OCI-LY7 (cell line): ENCODE data around the gene PRKN.

Source experiments
- CTCF ChIP-seq: fragments of 200-600 bp; sonication (generic); conservative IDR thresholded peaks from 2 replicates; pipeline ENCODE4 v1.5.1; 2014; ENCODE audit warnings: mild to moderate bottlenecking, antibody characterized with exemption, low read length, moderate library complexity, mixed read lengths
- EZH2phosphoT487 ChIP-seq: fragments of 200-600 bp; sonication (generic); IDR thresholded peaks from 2 replicates; pipeline ENCODE4 v1.6.1; 2018; ENCODE audit warnings: low read depth, borderline replicate concordance, mild to moderate bottlenecking, mixed run types, antibody characterized with exemption, low read length, moderate library complexity, mixed read lengths

- TF ChIP-seq CTCF (no peak), EZH2phosphoT487 (no peak)
Measured at GRCh38 chr6:161838306-161839035, 889.1 kb downstream of the PRKN start.
